Endodermal cell (in vitro differentiated cells): ENCODE data around the gene TSEN54. TPM values are rescaled to one million over a fixed set of nuclear protein-coding genes. Genes with fewer than 3 reads are reported as not detected.

Source experiments
- DNase-seq: peaks from one replicate; pipeline ENCODE4 v3.0.0-alpha.2; 2017
- H3K27ac ChIP-seq: 2 replicates; pipeline ENCODE4 v1.5.1; 2013; ENCODE audit warnings: mild to moderate bottlenecking, low read depth, low read length, moderate library complexity
- H3K27me3 ChIP-seq: 2 replicates; pipeline ENCODE4 v1.6.1; 2013; ENCODE audit warnings: mild to moderate bottlenecking, low read length, moderate library complexity; ENCODE audit not compliant: insufficient read depth, control insufficient read depth, poor library complexity, severe bottlenecking
- H3K36me3 ChIP-seq: 2 replicates; pipeline ENCODE4 v1.7.0; 2013; ENCODE audit warnings: mild to moderate bottlenecking, low read length, moderate library complexity; ENCODE audit not compliant: control insufficient read depth, insufficient read depth
- H3K4me1 ChIP-seq: one replicate; pipeline ENCODE4 v1.7.0; 2013; ENCODE audit warnings: low read length; ENCODE audit not compliant: control insufficient read depth, insufficient read depth
- H3K4me3 ChIP-seq: 2 replicates; pipeline ENCODE4 v1.5.1; 2013; ENCODE audit warnings: mild to moderate bottlenecking, low read length, moderate library complexity
- H3K9ac ChIP-seq: 2 replicates; pipeline ENCODE4 v1.6.1; 2013; ENCODE audit warnings: mild to moderate bottlenecking, low read length, moderate library complexity; ENCODE audit not compliant: poor library complexity, severe bottlenecking; ENCODE audit errors: extremely low read depth
- H3K9me3 ChIP-seq: 2 replicates; pipeline ENCODE4 v1.6.1; 2013; ENCODE audit warnings: mild to moderate bottlenecking, low read length, moderate library complexity; ENCODE audit not compliant: control insufficient read depth
- H3K27ac Mint-ChIP-seq: 2 replicates; pipeline ENCODE4 v1.8.0; 2020; ENCODE audit warnings: mixed read lengths
- H3K27me3 Mint-ChIP-seq: 2 replicates; pipeline ENCODE4 v1.8.0; 2021; ENCODE audit warnings: mild to moderate bottlenecking, mixed read lengths; ENCODE audit not compliant: insufficient read depth
- H3K36me3 Mint-ChIP-seq: 2 replicates; pipeline ENCODE4 v1.8.0; 2020; ENCODE audit warnings: low read depth, mixed read lengths
- H3K4me1 Mint-ChIP-seq: 2 replicates; pipeline ENCODE4 v1.8.0; 2020; ENCODE audit warnings: mixed read lengths
- H3K4me3 Mint-ChIP-seq: 2 replicates; pipeline ENCODE4 v1.8.0; 2020; ENCODE audit warnings: mild to moderate bottlenecking, moderate library complexity, mixed read lengths
- H3K9me3 Mint-ChIP-seq: 2 replicates; pipeline ENCODE4 v1.8.0; 2020; ENCODE audit warnings: mild to moderate bottlenecking, mixed read lengths
- WGBS, 2 experiments: methylation state at CpG; one replicate each; pipeline versions ENCODE4 v1.1.5 to v1.1.7; 2013; ENCODE audit warnings: missing lambda C conversion rate in 2 of 2, mixed read lengths in 1 of 2; ENCODE audit not compliant: insufficient coverage in 1 of 2, insufficient read length in 1 of 2; 5-methylcytosine and 5-hydroxymethylcytosine counted together
- total RNA-seq, 2 donors: library from RNA; stranded (reverse); fragmentation: NEBNext Ultra II Directional in 1 of 2; extraction: Animal tissue kit (Norgen Biotek cat#: 25700) in 1 of 2; gene quantifications; 2 replicates in 1 of 2; 3 replicates in 1 of 2; pipeline ENCODE4 v1.2.1, GENCODE V29; 2021
- TF ChIP-seq, protein P1 (sequence below): fragments of 200-600 bp; sonication (generic); conservative IDR thresholded peaks from 2 replicates; pipeline ENCODE4 v1.5.0; 2021; ENCODE audit warnings: antibody characterized with exemption, mild to moderate bottlenecking

The TSEN54 gene
- total RNA-seq, 2 donors from 2014 or later, result 37.7 to 39.1 TPM

DNA sequence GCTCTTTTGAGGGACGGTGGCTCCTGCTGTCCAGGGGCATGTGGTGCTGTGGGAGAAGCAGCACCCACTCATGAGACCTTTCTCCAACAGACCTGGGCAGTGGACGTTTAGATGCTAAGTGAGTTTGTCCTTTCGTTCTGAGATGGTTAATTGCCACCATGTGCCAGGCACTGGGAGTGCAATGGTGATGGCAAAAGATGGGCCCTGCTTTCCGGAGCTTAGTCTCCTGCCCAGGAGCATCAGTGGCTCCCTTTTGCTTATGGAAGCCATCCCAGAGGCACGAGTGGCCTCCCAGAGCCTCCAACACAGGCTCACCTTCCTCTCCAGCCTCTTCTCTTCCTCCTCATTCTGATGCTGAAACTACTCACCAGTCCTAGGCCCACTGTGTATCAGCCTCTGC, 29.4 kb upstream of the TSEN54 start:
- Mint-ChIP-seq H3K9me3 (no peaks in the 10 kb centered on the region), H3K27ac (no peak overlapping the region)

DNA sequence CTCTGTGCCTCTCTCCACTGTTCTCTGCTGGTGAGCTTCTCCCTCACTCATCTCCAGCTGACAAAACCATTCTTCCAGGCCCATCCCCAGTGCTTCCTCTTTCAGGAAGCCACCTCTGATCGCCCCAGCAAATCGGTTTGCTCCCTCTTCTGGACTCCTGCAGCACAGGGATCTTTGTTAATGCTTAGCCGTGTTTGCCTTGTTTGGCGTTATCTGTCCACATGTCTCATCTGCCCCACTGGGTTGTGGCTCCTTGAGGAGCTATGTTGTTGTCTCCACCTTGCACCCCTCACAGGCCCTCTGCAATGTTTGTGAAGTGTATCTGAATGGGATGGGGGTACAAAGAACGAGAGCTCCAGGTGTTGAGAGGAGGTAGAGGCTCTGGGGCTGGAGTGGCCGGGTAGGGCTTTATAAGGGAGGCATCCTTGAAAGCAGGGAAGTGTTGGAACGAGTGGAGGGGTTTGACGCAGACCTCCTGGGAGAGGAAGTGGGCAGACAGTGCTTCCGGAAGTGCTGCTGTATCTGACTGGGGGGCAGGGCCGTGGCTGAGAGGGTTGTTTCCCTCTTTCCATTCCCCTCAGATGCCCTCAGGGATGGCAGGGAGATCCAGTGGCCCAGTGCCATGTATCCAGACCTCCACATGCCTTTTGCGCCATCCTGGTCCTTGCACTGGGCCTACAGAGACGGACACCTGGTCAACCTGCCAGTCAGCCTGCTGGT, 28.8 kb upstream of the TSEN54 start:
- Histone ChIP-seq H3K4me3 (no peak overlapping the region), H3K9ac (no peak overlapping the region), H3K9me3 (no peaks in the 10 kb centered on the region), H3K4me1 (no peaks in the 10 kb centered on the region), H3K27ac (no peak overlapping the region), H3K27me3 (peaks cover 31% of the 10 kb centered on the region), H3K36me3 (peaks cover 3% of the 10 kb centered on the region)
- WGBS, 2 experiments, result 85 to 94% methylated on average over 11 to 12 of the region's 12 CpGs
- Mint-ChIP-seq H3K36me3 (peaks cover 20% of the 10 kb centered on the region), H3K4me1 (peaks cover 5% of the 10 kb centered on the region), H3K9me3 (no peaks in the 10 kb centered on the region), H3K27ac (peak overlapping the region; percentile 7), H3K27me3 (peaks cover 44% of the 10 kb centered on the region), H3K4me3 (no peak overlapping the region)
- DNase-seq, result peak; percentile 64
- TF ChIP-seq, protein P1, sequence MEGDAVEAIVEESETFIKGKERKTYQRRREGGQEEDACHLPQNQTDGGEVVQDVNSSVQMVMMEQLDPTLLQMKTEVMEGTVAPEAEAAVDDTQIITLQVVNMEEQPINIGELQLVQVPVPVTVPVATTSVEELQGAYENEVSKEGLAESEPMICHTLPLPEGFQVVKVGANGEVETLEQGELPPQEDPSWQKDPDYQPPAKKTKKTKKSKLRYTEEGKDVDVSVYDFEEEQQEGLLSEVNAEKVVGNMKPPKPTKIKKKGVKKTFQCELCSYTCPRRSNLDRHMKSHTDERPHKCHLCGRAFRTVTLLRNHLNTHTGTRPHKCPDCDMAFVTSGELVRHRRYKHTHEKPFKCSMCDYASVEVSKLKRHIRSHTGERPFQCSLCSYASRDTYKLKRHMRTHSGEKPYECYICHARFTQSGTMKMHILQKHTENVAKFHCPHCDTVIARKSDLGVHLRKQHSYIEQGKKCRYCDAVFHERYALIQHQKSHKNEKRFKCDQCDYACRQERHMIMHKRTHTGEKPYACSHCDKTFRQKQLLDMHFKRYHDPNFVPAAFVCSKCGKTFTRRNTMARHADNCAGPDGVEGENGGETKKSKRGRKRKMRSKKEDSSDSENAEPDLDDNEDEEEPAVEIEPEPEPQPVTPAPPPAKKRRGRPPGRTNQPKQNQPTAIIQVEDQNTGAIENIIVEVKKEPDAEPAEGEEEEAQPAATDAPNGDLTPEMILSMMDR, result peak; percentile 38

More for the DNA sequence above, 29.4 kb upstream of the TSEN54 start:
- peaks cover 4% of the 10 kb centered on the region for H3K36me3 ChIP-seq
- H3K9me3 ChIP-seq, result no peaks in the 10 kb centered on the region
- 87 to 88% methylated on average over 5 of the region's 5 CpGs for WGBS, 2 experiments
- H3K4me1 Mint-ChIP-seq, result peaks cover 5% of the 10 kb centered on the region
- no peak overlapping the region for H3K4me3 Mint-ChIP-seq
- no peak overlapping the region for H3K27ac ChIP-seq
- DNase-seq, result no peak
- H3K9ac ChIP-seq, result no peak overlapping the region
- H3K27me3 Mint-ChIP-seq, result peaks cover 48% of the 10 kb centered on the region
- no peak overlapping the region for H3K4me3 ChIP-seq
- peaks cover 36% of the 10 kb centered on the region for H3K27me3 ChIP-seq
- TF ChIP-seq, protein P1, result no peak
- H3K4me1 ChIP-seq, result no peaks in the 10 kb centered on the region
- peaks cover 18% of the 10 kb centered on the region for H3K36me3 Mint-ChIP-seq

DNA sequence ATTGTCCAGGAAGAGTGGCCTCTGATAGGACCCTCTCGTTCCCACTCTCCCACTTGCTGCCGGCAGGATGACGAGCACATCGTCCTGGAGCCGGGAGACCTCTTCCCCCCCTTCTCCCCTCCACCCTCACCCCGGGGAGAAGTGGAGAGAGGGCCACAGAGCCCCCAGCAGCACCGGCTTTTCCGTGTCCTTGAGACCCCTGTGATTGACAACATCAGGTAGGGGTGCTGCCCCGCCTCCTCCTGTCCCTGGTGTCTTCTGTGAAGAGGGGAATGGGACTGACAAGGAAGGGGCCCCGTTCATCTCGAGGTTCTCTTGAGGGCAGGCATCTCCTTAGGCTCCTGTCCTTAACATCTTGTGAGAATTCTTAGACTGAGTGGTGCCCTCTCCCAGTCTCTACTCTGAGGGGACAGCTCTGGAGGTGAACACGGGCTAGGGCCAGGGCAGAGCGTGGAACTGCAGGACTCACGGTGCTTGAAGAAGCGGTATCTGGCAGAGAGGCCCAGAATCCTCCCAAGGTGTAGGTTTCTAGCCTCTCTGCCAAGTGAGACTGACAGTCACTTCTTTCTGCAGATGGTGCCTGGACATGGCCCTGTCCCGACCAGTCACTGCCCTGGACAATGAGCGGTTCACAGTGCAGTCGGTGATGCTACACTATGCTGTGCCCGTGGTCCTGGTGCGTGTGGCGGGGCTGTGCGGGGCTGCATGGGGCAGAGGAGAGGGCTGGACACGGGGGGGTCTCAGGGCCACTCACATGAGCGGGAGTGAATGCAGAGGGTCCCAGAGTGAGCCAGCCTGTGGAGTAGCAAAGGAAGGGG, 27.4 kb upstream of the TSEN54 start:
- H3K27me3 Mint-ChIP-seq, result peaks cover 30% of the 10 kb centered on the region
- no peak for DNase-seq
- H3K9me3 Mint-ChIP-seq, result no peaks in the 10 kb centered on the region
- no peak overlapping the region for H3K4me3 Mint-ChIP-seq
- TF ChIP-seq, protein P1, result no peak
- no peaks in the 10 kb centered on the region for H3K4me1 ChIP-seq
- peaks cover 17% of the 10 kb centered on the region for H3K27me3 ChIP-seq
- no peak overlapping the region for H3K27ac ChIP-seq
- H3K27ac Mint-ChIP-seq, result no peak overlapping the region
- peaks cover 14% of the 10 kb centered on the region for H3K36me3 Mint-ChIP-seq
- no peaks in the 10 kb centered on the region for H3K9me3 ChIP-seq
- peaks cover 3% of the 10 kb centered on the region for H3K36me3 ChIP-seq
- 93 to 95% methylated on average over 16 to 24 of the region's 24 CpGs for WGBS, 2 experiments
- peaks cover 5% of the 10 kb centered on the region for H3K4me1 Mint-ChIP-seq
- H3K4me3 ChIP-seq, result no peak overlapping the region
- no peak overlapping the region for H3K9ac ChIP-seq
